Lower leg skin (tissue), 4 donors: ENCODE results near the gene NLRP6. TPM values are rescaled to one million over a fixed set of nuclear protein-coding genes. Genes with fewer than 3 reads are reported as not detected.
A peak's percentile ranks its signal among the peaks of the same experiment; 100 is the strongest.

Experiments
- DNase-seq, 2 donors: peaks; one replicate each; pipeline ENCODE4 v3.0.0-alpha.2; 2019; ENCODE audit warnings: low spot score in 2 of 2
- H3K4me3 ChIP-seq: fragments of 200-600 bp; sonication (generic); 2 replicates; pipeline ENCODE4 v1.5.1; 2017; ENCODE audit warnings: mild to moderate bottlenecking, low read depth; ENCODE audit not compliant: poor library complexity, severe bottlenecking
- CTCF ChIP-seq, 3 donors: fragments of 450-650 bp; IDR thresholded peaks; one replicate each; pipeline ENCODE4 v1.5.1; 2016; ENCODE audit warnings: antibody characterized with exemption in 3 of 3, mild to moderate bottlenecking in 3 of 3, moderate library complexity in 2 of 3
- POLR2A ChIP-seq, 2 donors: fragments of 450-650 bp; IDR thresholded peaks; one replicate each; pipeline ENCODE4 v1.6.1; 2016 to 2017; ENCODE audit warnings: antibody characterized with exemption in 2 of 2, mild to moderate bottlenecking in 1 of 2, moderate library complexity in 1 of 2
- WGBS, 2 donors: methylation state at CpG; one replicate each; pipeline ENCODE4 v1.1.5; 2018; 5-methylcytosine and 5-hydroxymethylcytosine counted together
- intact Hi-C: fragments of 100-400 bp; cut with DNase I; formaldehyde crosslinking; loops from one replicate; pipeline ENCODE4 v1.15.0; 2023; ENCODE audit warnings: low total_unique reads
- total RNA-seq, 4 donors: library from RNA; depleted of rRNA; stranded (reverse); fragments of >200 nt; gene quantifications; one replicate each; pipeline ENCODE4 v1.1.0, GENCODE V29; 2016

NLRP6 gene
- total RNA-seq, 4 donors from 2014 or later, result 0.25 to 0.32 (median 0.27) TPM; not detected in 1

GRCh38 chr11:299081-299891 lies 21.1 kb downstream of the NLRP6 start, which contains the start of gene IFITM5:
Gene IFITM5 (minus strand): TSS chr11:299526. CDS start chr11:299490, 36 bp downstream.
- H3K4me3 ChIP-seq, result no peak within 1 kb of the TSS
- intact Hi-C loops, result no loop called here
- peak in 1 of 2 donors; percentile 75 for DNase-seq
- WGBS, 2 donors, result 56 to 67% methylated on average over 24 to 32 of the region's 40 CpGs
- TF ChIP-seq POLR2A (IDR thresholded peaks at IDR 0.05) (no peak), CTCF (IDR thresholded peaks at IDR 0.05) (no peak)

GRCh38 chr11:299951-300735 lies 21.9 kb downstream of the NLRP6 start:
- no peak for DNase-seq
- no peak overlapping the region for H3K4me3 ChIP-seq
- WGBS, 2 donors, result 26 to 31% methylated on average over 20 of the region's 20 CpGs
- TF ChIP-seq CTCF (IDR thresholded peaks at IDR 0.05), result no peak
- no peak for TF ChIP-seq POLR2A (IDR thresholded peaks at IDR 0.05)
- intact Hi-C loops, result loop anchor here (10.0 kb wide), 1 partner anchor 55 kb away; no protein-coding TSS in a partner anchor

GRCh38 chr11:303363-303762 lies 25.2 kb downstream of the NLRP6 start:
- TF ChIP-seq POLR2A (IDR thresholded peaks at IDR 0.05), result no peak
- no peak for TF ChIP-seq CTCF (IDR thresholded peaks at IDR 0.05)
- H3K4me3 ChIP-seq, result no peak overlapping the region
- WGBS, 2 donors, result 83% methylated on average over 12 of the region's 12 CpGs
- intact Hi-C loops, result loop anchor here (10.0 kb wide), 1 partner anchor 51 kb away; no protein-coding TSS in a partner anchor
- no peak for DNase-seq

- intact Hi-C loops, result loop anchor here (10.0 kb wide), 1 partner anchor 51 kb away; no protein-coding TSS in a partner anchor
- DNase-seq, result no peak
- TF ChIP-seq CTCF (IDR thresholded peaks at IDR 0.05) (no peak), POLR2A (IDR thresholded peaks at IDR 0.05) (no peak)
- no peak overlapping the region for H3K4me3 ChIP-seq
- 88 to 91% methylated on average over 49 to 52 of the region's 52 CpGs for WGBS, 2 donors
Measured at GRCh38 chr11:304061-304506, 25.9 kb downstream of the NLRP6 start.

- intact Hi-C loops, result loop anchor here (10.0 kb wide), 1 partner anchor 50 kb away; no protein-coding TSS in a partner anchor
- WGBS, 2 donors, result 43 to 47% methylated on average over 19 of the region's 19 CpGs
- H3K4me3 ChIP-seq, result no peak overlapping the region
- peak in 1 of 2 donors; percentile 63 for DNase-seq
- no peak for TF ChIP-seq CTCF (IDR thresholded peaks at IDR 0.05)
- TF ChIP-seq POLR2A (IDR thresholded peaks at IDR 0.05), result no peak
Measured at GRCh38 chr11:304915-305843, 27.0 kb downstream of the NLRP6 start.
